ENCODE measurements around the gene ADGRG1. TPM values are rescaled to one million over a fixed set of nuclear protein-coding genes. Genes with fewer than 3 reads are reported as not detected.
"Not testable (repeated sequence)": the region's sequence is repeated elsewhere in the genome, so short reads cannot be mapped to it uniquely, and the experiment has no call there.

Gene ADGRG1
- polyA plus RNA-seq (ENCODE audit: insufficient read length) = 74.1 TPM
- long read RNA-seq, donor 1, full-length matches to known transcripts = 11 of 26 reads
- long read RNA-seq, donor 1, partial matches to known transcripts = 15 of 26 reads
- long read RNA-seq, donor 1, other reads (novel, unspliced or antisense) = 0 of 26 reads
- long read RNA-seq, donor 2, partial matches to known transcripts = 14 of 23 reads
- long read RNA-seq, donor 2, other reads (novel, unspliced or antisense) = 0 of 23 reads
- long read RNA-seq, donor 3, full-length matches to known transcripts = 9 of 15 reads
- long read RNA-seq, donor 3, partial matches to known transcripts = 6 of 15 reads
- long read RNA-seq, donor 3, other reads (novel, unspliced or antisense) = 0 of 15 reads
- long read RNA-seq, donor 4, partial matches to known transcripts = 0 of 1 reads
- long read RNA-seq, donor 4, other reads (novel, unspliced or antisense) = 0 of 1 reads
- long read RNA-seq, donor 5, partial matches to known transcripts = 25 of 27 reads
- long read RNA-seq, donor 5, other reads (novel, unspliced or antisense) = 0 of 27 reads
- long read RNA-seq, donor 6, partial matches to known transcripts = 5 of 7 reads
- long read RNA-seq, donor 6, other reads (novel, unspliced or antisense) = 0 of 7 reads
- long read RNA-seq, donor 7, partial matches to known transcripts = 7 of 14 reads
- long read RNA-seq, donor 7, other reads (novel, unspliced or antisense) = 0 of 14 reads
- long read RNA-seq, donor 8, partial matches to known transcripts = 0 of 1 reads
- long read RNA-seq, donor 8, other reads (novel, unspliced or antisense) = 0 of 1 reads

DNA sequence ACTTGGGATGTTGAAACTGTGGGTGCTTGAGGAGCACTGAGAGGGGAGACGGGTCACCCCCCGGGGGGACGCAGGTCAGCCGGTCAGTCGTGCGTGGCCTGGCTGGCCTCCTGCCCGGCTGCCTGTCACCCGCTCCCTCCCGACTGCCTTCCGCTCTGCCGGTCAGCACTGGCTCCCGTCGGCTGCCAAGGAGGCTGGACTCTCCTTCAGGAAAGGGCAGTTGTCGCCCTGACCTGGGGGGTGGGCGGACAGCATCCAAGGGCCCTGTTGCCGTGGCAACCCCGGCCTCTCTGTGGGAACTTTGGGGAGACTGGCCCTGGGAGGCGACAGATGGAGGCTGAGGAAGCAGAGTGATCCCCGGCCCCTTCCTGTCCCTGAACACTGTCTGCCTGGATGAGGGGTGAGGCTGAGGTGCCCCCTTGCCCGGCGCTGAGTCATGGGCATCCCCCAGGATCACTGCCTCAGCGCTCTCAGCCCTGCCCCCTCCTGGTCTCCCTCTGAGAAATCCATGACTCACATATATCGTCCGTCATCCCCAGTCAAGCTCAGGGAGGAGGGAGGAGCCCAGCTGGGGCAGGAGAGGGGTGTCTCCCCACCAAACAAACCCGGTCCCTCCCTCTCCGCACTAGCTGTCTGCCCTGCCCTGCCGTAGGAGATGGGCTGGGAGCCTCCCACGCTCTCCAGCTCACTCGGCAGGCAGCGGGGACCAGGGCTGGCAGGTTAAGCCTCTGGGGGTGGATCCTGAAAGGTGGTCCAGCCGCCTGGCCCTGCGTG, at the start of gene ADGRG1:
Gene ADGRG1, plus strand, starts transcription at position 623 of the 774 bp plus-strand sequence. CDS start 21,658 bp downstream, outside the sequence.
- DNase-seq = peak; percentile 84

DNA sequence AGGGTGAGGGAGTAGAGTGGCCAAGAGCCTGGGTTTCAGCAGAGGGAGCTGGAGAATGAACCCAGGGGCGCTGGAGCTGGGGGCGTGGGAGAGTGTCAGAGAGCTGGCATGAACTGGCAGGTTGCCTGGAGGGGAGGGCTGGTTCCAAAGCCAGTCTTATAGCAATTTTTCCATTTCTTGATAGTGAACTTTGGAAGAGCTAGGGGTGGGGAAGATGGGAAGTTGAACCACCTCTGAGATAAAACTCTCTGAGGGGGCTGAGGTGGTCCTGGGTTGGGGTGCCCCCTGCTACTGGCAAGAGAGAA, 49.1 kb upstream of the ADGRG1 start:
- DNase-seq = no peak

DNA sequence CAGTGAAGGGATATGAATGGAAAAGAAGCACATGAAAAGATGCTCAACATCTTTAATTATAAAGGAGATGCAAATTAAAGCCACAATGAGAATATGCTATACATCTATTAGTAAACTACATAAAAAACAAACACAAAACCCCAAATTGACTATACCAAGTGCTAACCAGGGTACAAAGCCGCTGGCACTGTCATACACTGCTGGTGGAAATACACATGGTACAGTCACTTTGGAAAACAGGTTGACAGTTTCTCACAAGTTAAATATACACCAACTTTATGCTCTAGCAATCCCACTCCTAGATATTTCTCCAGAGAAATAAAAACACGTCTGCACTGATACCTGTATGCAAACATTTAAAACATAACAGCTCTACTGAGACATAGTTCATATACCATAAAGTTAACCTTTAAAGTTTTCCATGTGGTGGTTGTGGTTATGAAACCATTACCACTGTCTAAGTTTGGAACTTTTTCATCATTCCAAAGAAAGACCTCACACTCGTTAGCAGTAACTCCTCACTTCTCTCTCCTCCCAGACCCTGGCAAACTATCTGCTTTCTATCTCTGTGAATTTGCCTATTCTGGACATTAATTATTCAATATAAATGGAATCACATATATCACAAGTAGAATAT, 43.3 kb upstream of the ADGRG1 start:
- DNase-seq = no peak

DNA sequence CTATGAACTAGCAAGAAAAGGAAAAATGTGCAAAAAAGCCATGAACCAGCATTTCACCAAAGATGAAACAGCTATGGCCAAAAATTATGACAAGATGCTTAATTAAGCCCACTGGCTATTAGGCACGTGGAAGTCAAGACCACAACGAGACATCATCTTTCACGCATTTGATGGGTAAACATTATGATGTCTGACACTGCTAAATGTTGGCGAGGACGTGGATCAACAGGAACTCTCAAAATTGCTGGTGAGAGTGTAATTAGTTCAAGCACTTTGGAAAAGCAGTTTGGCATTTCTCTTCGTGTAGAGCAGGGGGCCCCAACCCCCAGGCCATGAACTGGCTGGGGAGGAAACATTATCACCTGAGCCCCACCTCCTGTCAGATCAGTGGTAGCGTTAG, 39.6 kb upstream of the ADGRG1 start:
- no peak for DNase-seq

DNA sequence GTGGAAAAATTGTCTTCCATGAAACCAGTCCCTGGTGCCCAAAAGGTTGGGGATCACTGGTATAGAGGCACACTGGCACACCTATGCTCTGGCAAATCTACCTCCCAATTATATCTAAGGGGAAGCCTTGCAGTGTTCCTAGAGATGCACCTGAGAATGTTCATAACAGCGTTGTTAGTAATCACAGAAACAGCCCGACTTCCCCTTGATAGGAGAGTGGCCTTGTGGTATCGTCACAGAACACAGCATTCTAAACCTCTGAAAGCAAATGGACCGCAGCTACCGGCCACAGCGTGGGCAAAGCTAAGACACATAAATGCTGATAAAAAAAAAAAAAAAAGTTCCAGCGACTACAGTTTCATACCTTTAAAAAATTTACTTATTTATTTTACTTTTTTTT, 39.1 kb upstream of the ADGRG1 start:
- no peak for DNase-seq

DNA sequence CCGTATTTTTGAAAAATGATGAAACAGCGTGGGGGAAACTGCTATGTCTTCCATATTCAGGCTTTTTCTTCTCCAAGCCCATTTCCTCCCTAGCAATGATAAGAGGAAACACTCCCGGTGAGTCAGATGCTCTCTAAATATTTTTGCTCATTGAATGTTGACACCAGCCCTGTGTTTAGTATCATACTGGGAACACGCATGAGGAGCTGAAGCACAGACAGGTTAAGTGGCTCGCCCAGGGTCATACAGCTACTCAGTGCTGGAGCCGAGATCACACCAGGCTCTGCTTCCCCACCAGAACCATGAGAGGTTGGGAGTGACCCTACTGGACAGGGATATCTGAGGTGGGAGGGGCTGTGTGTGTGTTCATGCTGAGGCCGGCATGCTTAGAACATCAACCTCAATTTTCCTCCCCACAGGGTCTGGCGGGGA, 37.8 kb upstream of the ADGRG1 start:
- DNase-seq = no peak

DNA sequence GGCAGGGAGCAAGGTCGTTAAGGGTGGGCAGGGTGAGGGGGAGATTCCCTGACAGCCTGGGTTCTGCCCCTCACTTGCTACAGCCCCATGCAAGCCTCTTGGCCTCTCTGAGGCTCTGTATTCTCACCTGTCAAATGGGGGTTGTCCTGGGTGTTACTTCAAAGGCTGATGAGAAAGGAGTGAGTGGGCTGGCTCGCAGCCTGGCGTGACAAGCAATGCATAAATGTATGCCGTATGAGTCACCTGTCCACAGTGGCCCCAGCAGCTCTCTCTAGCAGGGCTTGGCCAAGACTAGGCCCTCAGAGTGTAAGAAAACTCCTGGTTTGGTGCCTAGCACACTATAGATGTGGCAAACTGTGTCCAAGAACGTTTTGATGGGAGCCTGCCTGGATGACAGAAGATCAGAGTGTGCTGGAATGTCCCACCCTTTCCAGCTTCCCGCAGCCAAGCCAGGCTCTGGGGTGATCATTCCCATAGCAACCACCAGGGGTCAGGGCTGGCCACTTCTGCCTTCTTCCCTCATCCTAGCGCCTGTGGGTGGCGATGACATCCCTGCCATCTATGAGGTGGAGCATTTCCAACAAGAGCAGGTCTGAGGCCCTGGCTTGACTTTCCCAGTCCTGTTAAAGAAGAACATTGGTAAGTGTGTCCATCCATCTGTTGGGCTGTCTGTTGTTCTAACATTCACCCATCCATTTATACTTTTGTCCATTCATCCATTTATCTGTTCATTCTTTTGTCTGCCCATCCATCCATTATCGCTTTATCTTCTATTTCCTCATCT, 37.2 kb upstream of the ADGRG1 start:
- DNase-seq = peak; percentile 68

DNA sequence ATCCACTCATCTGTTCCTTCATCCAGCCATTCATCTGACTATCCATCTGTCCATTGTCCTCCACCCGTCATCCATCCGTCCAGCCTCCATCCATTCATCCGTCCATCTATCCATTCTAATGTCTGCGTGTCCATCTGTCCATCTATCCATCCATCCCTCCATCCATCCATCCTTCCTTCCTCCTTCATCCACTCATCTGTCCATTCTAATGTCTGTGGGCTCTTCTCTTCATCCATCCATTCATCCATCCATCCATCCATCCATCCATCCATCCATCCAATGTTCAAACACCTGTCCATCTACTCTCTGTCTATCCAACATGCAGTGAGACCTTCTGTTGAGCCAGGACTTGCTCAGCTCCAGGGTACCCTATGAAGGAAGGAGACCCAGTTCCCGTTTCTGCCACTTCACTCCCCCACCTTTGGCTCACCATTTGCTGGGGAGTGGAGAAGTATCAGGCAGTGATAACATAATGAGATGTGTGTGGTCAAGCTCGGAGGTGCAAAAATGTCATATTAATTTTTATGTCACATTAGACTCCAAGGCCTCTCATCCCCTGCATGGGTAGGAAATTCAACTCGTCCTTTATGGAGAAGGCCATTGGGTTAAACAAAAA, 36.5 kb upstream of the ADGRG1 start:
- no peak for DNase-seq

DNA sequence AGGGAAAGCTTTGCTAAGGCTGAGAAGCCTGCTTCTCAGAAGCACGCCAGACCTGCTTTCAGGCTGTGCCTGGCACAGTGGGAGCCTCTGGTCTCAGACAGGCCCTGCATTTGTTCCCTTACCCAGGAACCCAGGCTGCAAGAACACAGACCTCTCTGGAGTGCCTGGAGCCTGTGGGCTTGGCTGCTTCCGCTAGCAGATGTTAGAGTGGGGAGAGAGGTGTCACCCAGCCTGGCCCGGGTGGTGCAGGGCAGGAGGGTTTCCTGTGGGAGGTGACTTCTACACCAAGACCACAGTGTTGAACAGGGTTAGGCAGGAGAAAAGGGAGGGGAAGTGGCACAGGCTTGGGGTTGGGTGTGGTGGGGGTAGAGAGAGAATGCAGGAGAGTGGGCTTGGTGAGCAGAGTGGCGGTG, 35.8 kb upstream of the ADGRG1 start:
- no peak for DNase-seq

DNA sequence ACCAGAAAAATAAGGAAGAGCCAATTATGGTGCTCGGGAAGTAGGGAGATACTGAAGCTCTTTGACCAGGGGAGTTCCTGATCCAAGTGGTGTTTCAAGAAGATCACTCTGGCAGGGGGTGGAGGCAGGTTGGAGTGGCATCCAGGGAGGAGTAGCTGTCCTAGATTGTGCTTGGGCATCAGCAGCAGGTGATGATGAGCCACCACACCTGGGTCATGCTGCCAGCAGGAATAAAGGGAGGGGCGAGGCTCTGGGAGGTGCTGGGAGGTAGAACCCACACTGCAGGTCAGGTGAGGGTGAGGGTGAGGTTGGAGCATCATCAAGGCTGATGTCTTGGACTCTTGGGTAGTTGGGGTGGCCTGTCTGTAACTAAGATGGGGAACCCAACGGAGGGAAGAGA, 35.4 kb upstream of the ADGRG1 start:
- DNase-seq = no peak

DNA sequence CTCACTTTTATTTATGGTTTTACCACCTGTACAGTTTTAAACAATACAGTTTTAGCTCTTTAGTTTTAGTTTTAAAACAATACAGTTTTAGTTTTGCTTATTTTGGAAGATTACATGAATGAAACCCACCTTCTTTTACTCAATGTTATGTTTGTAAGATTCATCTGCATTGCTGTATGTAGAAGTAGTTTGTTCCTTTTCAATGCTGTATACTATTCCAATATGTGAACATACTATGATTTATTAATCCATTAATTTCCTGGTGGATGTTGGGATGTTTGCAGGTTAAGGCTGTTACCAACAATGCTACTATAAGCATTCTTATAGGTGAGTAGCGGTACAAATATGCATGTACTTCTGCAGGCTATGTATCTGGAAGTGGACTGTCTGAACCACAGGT, 34.4 kb upstream of the ADGRG1 start:
- DNase-seq = no peak

DNA sequence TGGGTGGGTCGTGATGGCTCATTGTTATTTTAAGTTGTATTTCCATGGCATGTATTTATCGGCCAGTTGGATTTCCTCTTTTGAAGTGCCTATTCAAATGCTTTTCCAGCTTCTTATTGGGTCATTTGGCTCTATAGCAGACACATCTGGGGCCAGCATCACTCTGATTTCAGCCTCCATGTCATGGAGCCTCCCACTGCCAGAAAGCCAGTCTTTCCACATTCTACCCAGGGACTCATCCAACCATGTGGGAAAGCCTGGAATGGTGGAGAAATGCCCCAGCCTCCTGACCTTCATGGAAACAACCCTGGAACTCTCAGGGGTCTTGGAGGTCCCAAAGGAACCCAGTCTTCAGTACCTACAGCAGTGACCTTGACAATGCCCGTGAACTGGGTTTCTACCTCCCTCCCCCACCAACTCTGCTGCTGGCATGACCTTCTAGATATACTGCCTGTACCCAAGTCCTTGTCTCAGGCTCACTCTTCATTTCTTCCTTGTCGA, 33.8 kb upstream of the ADGRG1 start:
- no peak for DNase-seq

DNA sequence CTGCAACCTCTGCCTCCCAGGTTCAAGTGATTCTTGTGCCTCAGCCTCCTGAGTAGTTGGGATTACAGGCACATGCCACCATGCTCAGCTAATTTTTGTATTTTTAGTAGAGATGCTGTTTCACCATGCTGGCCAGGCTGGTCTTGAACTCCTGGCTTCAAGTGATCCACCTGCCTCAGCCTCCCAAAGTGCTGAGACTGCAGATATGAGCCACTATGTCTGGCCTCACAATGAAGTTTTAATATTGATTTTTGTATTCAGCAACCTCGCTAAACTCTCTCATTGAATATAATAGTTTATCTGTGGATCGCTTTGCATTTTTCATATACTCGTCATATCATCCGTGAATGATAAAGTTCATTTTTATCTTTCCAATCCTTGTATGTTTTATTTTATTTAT, 32.2 kb upstream of the ADGRG1 start:
- not testable (repeated sequence) for DNase-seq

DNA sequence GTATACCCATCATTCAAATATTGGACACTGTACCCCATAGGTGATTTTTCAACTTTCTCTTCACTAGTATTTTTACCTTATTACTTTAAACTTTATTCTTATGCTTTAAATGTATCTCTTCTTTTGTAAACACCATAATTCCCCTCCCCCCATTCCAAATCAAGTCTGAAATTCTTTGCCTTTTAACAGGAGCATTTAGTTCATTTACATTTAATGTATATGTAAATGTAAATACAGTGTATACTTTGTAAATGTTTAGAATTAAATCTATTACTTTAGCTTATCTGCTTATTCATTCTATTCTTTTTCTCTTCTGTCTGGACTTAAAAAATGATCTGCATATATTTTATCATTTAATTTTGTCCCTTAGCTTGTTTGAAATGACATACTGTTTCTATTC, 30.0 kb upstream of the ADGRG1 start:
- DNase-seq = no peak

DNA sequence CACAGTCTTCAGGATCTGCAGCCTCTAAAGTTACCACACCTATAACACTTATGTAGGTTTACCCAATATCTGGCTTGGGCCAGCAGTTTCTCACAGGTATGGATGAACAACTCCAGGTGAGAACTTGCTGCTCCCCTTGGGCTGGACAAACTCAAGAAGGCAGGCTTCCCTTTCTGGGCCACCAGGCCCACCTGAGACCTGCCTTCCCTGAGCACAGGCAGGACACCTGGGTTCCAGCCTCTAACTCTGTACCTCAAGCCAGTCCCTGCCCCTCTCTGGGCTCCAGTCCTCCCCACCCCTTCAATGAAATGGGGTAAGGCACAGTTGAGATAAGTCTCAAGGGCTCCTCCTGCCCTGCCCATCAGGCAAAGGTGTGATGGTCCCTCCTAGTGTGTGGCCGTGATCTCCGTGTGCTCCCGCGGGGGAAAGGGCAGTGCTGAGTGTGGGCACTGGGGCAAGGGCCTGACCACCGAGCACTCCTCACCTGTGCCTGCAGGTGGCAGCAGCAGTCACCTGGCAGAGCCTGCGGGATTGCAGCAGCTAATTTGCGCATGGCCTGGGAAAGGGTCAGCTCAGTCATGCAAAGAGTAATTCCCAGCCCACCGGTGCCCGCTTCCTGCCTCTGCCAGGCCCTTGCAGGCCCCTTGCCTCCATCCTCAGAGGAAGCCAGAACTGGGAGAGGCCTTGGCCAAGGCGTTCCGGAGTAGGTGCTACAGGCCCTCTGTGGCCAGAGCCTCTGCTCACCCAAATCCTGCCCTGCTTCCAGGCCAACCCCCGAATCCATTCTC, 28.2 kb upstream of the ADGRG1 start:
- peak; percentile 56 for DNase-seq

DNA sequence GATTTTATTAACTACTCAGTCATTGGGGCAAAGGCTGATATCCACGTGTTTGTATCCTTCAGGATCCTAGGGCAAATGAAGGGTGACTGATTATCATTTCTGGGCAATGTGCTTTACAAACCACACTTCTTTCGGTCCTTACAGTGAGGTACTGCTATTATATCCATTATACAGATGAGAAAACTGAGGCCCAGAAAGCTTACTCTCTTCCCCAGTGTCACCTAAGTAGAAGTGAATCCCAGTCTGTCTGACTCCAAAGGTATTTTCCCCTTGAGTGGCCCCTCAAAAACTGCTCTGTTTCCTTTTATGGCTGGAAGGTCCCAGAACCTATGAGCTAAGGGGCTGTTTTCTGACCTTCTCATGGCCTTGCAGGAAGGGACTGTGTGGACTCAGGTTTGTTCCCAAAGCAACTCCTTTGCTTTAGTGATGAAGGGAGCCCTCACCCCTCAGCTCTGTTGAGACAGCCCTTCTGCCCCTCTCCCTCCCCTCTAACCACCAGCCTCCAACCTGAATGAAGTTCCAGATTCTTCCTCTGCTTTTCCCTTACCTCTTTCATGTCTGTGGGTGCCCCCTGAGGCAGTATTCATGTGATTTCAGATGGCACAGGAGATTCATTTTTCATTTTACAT, 27.4 kb upstream of the ADGRG1 start:
- DNase-seq = no peak

DNA sequence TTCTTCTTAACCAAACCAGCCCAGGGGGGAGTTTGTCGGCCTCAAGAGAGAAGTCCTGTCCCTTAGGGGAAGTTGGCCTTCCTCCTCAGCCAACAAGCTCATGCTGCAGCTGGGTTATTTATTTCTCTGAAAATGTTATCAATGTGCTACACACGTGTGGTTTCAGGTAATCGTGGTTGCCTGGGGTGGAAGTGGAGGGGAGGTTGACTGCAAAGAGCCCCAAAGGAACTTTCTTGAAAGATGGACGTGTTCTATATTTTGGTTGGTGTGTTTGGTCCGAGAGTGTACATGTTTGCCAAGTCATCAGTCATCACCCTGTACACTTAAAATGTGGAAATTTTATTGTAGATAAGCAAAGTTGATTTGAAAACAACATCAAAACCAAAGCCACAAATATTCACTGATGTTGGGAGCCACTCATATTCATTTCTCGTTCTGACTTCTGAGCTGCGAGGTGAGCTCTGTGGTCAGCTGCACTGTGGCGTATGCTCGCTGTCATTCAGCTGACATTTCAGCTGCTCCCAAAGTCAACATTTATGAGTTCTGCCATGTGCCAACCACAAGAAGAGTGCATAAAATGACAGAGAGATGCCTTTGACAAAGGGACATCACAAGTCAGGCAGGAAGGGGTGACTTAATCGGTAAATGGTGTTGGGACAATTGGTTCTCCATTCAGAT, 26.5 kb upstream of the ADGRG1 start:
- no peak for DNase-seq

DNA sequence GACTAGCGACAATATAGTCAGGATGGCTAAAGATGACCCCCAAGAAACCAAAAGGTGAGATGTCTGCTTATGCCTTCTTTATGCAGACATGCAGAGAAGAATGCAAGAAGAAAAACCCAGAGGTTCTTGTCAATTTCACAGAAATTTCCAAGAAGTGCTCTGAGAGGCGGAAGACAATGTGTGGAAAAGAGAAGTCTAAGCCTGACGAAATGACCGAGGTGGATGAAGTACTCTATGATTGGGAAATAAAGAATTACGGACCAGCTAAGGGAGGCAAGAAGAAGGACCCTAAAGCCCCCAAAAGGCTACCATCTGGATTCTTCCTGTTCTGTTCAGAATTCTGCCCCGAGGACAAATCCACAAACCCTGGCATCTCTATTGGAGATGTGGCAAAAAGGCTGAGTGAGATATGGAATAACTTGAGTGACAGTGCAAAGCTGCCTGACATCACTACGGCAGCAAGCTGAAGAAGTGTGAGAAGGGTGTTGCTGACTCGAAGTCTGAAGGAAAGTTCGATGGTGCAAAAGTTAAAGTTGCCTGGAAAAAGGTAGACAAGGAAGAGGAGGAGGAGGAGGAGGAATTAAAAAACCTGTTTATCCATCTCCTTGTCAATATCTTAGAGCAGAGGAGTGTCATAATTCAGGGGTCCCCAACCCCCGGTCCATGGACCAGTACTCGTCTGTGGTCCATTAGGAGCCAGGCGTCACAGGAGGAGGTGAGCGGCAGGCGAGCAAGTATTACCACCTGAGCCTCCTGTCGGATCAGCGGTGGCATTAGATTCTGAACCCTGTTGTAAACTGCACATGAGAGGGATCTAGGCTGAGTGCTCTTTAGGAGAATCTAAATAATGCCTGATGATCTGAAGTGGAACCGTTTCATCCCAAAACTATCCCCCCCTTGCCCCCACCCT, 25.1 kb upstream of the ADGRG1 start:
- DNase-seq = no peak

All from left kidney (tissue), 8 donors.